Memory B cell (primary cell): Measurements from ENCODE around the gene ITPK1.

Experiments
- ATAC-seq: fragments of 150-1000 bp; cut with Tn5 transposase; 2 replicates; pipeline ENCODE4 v1.10.0; 2021; ENCODE audit warnings: low read depth, mild to moderate bottlenecking, moderate library complexity
- DNase-seq, 2 donors: peaks; one replicate each; pipeline ENCODE4 v3.0.0; 2022; ENCODE audit warnings: low spot score in 2 of 2
- H3K27ac Mint-ChIP-seq: one replicate; pipeline ENCODE4 v1.8.0; 2022; ENCODE audit warnings: mild to moderate bottlenecking, moderate library complexity, mixed read lengths
- H3K27me3 Mint-ChIP-seq: one replicate; pipeline ENCODE4 v1.8.0; 2022; ENCODE audit warnings: mixed read lengths
- H3K36me3 Mint-ChIP-seq: one replicate; pipeline ENCODE4 v1.8.0; 2022; ENCODE audit warnings: mild to moderate bottlenecking, mixed read lengths
- H3K4me1 Mint-ChIP-seq: one replicate; pipeline ENCODE4 v1.8.0; 2022; ENCODE audit warnings: mixed read lengths
- H3K4me3 Mint-ChIP-seq: one replicate; pipeline ENCODE4 v1.8.0; 2022; ENCODE audit warnings: mild to moderate bottlenecking, moderate library complexity, mixed read lengths
- H3K9me3 Mint-ChIP-seq: one replicate; pipeline ENCODE4 v1.8.0; 2022; ENCODE audit warnings: mixed read lengths

ITPK1 gene

DNA sequence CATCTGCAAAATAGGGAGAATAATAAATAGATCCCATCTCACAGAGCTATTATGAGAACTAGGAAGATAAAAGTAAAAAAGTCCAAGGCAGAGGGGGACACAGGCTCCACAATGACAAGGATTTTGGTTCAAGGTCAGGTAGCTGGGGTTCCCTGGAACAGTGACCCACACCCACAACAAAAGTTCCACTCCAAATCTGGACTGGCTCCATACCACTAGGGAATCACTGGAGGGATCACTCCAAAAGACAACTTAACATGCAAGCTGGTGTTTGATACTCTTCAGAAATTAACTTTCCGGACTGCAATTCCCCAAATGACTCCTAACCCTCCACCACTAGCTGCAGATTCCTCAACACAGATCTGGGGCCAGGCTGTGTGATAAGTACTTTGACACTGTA lies 54.9 kb downstream of the ITPK1 start:
- ATAC-seq (no peak), DNase-seq (no peak)
- Mint-ChIP-seq H3K27ac (peak overlapping the region; percentile 82), H3K4me1 (peaks cover 50% of the 10 kb centered on the region), H3K4me3 (no peak overlapping the region), H3K27me3 (no peaks in the 10 kb centered on the region), H3K9me3 (no peaks in the 10 kb centered on the region), H3K36me3 (peaks cover 2% of the 10 kb centered on the region)

DNA sequence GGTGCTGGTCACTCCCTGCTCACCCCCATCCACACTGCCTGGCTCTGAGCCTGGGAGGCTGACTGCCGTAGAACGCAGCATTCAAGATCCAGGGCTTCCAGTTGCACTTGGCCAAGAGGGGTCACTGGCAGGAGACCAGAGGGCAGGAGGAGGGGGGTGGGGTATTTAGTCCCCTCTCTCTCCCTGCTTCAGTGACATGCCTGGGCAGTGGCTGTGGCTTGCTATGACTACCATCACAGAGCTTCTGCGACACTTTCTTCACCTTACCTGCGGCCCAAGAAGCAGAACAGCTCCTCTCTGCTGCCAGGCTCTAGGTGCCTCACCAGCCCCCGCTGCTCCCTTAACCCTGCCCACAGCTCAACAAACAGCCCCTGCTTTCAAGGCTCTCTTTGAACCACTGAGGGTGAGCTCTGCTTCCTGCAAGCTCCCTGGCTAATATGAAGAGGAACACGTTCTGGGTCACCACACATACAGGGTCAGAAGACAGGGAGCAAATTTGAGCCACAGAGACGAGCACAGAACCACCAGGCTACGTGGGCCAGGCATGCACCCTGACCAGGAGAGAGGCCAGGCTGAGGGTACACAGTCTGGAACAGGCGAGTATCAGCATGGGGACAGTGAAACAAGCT lies 55.7 kb downstream of the ITPK1 start:
- H3K9me3 Mint-ChIP-seq = no peaks in the 10 kb centered on the region
- H3K36me3 Mint-ChIP-seq = peaks cover 4% of the 10 kb centered on the region
- ATAC-seq (peak; percentile 56), DNase-seq (no peak)
- H3K4me1 Mint-ChIP-seq = peaks cover 45% of the 10 kb centered on the region
- H3K27me3 Mint-ChIP-seq = no peaks in the 10 kb centered on the region
- peak overlapping the region; percentile 82 for H3K27ac Mint-ChIP-seq
- H3K4me3 Mint-ChIP-seq = peak overlapping the region; percentile 46

DNA sequence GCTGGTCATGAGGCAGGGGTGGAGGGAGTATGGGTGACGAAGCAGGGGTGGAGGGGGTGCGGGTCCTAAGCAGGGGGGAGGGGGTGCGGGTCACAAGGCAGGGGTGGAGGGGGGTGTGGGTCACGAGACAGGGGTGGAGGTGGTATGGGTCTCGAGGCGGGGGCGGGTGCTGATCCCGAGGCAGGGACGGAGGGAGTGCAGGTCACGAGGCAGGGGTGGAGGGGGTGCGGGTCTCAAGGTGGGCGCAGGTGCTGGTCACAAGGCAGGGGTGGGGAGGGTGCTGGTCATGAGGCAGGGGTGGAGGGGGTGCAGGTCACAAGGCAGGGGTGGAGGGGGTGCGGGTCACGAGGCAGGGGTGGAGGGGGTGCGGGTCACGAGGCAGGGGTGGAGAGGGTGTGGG lies 56.5 kb downstream of the ITPK1 start:
- no peak for DNase-seq
- Mint-ChIP-seq H3K9me3 (no peaks in the 10 kb centered on the region), H3K4me3 (no peak overlapping the region), H3K27ac (no peak overlapping the region), H3K27me3 (no peaks in the 10 kb centered on the region), H3K36me3 (peaks cover 6% of the 10 kb centered on the region), H3K4me1 (peaks cover 41% of the 10 kb centered on the region)
- ATAC-seq = no peak

DNA sequence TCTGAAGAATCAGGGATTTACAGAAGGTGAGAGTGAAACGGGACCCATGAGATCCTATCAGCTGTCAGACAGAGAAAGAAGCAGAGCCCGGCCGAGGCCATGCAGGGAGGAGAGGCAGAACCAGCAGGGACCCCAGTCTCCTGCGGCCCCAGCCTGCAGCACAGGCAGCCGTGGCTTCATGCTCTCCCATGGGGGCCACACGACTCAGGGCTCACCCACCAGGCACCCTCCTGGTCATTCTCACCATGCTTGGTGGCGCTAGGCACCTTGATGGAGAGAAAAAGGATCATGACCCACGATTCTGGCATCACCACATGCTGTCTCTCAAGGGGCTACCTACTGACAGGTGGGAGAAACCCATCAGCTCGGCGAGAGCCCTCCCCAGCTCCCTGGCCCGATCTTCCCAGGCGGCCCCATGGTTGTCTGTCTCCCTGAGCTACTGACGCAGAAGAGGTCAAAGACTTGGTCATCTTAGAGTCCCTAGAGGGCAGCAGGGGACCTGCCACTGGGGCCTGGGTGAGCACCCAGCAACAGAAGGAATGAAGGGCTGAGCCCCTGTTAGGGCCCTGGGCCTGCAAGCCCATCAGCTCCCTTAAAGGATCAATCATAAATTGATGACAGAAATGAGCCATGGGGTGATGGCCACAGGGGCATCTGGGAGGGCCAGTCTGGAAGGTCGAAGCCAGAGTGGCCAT lies 58.0 kb downstream of the ITPK1 start:
- Mint-ChIP-seq H3K9me3 (no peaks in the 10 kb centered on the region), H3K4me1 (peaks cover 41% of the 10 kb centered on the region), H3K27me3 (no peaks in the 10 kb centered on the region), H3K27ac (peak overlapping the region; percentile 76), H3K36me3 (peaks cover 6% of the 10 kb centered on the region), H3K4me3 (no peak overlapping the region)
- DNase-seq (no peak), ATAC-seq (no peak)

DNA sequence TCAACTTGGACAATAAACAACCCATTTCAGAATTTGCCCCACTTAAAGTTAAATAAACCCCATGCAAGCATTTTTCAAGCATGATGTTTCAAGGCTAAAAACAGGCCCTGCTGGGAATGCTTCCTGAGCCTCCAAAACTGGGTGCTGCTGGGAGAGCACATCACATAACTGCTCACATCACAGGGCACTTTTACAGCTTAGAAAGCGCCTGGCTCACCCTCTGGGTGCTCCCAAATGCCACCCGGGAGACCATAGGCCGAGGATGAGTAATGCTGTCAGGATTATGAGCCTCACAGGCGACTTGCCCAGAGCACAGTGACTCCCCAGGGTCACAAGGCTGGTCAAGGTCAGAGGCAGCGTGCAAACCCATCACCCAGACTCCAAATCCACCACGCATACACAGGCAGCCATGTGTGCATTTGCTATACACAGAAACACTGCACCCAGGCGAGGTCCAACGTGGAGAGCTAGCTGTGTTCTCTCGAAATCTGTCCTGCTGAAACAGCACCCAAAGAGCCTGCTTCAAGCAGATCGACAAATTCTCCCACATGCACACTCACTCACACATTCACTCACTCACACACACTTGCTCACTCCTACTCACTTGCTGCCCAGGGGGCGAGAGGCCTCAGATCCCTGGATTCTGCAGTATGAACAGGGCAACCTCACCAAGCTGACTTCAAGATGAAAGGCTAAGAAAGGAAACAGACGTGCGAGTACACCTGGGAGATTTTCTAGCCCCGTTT lies 58.7 kb downstream of the ITPK1 start:
- no peak for ATAC-seq
- Mint-ChIP-seq H3K4me3 (no peak overlapping the region), H3K9me3 (no peaks in the 10 kb centered on the region), H3K27me3 (no peaks in the 10 kb centered on the region), H3K4me1 (peaks cover 39% of the 10 kb centered on the region), H3K27ac (peak overlapping the region; percentile 76), H3K36me3 (peaks cover 6% of the 10 kb centered on the region)
- no peak for DNase-seq

DNA sequence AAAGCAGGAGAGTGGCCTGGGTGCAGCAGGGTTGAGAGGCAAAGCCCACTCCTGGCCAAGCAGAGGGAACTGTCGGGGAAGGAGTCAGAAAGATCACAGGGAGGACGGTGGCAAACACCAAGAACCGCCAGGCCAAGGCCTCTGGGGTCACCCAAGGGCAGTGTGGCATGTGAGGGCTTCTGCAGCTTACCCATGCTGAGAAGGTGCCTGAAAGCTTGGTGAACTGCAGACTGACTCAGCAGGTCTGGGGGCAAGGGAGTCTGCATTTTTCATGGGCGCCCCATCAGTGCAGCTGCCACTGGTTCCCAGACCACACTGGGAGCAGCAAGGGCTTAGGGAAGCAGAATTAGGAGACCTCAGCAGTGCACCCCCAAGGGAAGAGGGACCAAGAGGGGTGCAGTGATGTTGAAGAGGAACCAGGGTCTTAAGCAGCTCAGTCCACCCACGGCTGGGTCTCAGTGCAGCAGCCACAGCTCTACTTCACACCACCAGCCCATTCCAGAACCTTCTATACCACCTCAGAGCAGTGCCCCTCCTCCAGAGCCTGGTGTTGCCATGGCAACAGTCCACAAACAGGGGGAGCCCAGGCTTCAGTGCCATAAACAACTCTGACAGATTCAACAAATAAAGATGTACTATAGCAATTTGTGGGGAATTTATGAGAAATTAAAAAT lies 59.4 kb downstream of the ITPK1 start:
- no peaks in the 10 kb centered on the region for H3K27me3 Mint-ChIP-seq
- peak overlapping the region; percentile 74 for H3K27ac Mint-ChIP-seq
- no peaks in the 10 kb centered on the region for H3K9me3 Mint-ChIP-seq
- ATAC-seq = peak; percentile 20
- no peak for DNase-seq
- peaks cover 35% of the 10 kb centered on the region for H3K4me1 Mint-ChIP-seq
- peaks cover 6% of the 10 kb centered on the region for H3K36me3 Mint-ChIP-seq
- no peak overlapping the region for H3K4me3 Mint-ChIP-seq

DNA sequence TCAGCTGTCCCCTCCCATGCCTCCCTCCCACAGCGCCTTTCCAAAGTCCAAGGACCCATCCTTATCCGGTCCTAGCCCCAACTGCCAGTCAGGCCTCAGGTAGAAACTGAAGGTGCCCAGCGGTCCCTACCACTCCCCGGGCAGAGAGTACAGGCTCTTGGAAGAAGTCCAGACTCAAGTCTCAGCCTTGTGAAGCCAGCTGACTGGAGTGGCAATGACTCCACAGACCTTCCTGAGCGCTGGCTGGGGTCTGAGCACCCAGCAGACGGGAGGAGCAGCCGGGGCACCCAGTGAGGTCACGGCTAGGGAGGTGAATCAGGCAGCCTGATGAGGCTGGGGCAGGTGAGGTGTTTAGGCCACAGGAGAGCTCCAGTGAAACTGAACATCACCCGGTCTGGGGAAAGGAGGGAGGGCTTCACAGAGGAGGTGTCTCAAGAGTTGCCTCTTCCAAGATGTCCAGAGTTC lies 60.0 kb downstream of the ITPK1 start:
- ATAC-seq (no peak), DNase-seq (no peak)
- Mint-ChIP-seq H3K27me3 (no peaks in the 10 kb centered on the region), H3K9me3 (no peaks in the 10 kb centered on the region), H3K27ac (peak overlapping the region; percentile 74), H3K4me1 (peaks cover 29% of the 10 kb centered on the region), H3K4me3 (no peak overlapping the region), H3K36me3 (peaks cover 6% of the 10 kb centered on the region)

DNA sequence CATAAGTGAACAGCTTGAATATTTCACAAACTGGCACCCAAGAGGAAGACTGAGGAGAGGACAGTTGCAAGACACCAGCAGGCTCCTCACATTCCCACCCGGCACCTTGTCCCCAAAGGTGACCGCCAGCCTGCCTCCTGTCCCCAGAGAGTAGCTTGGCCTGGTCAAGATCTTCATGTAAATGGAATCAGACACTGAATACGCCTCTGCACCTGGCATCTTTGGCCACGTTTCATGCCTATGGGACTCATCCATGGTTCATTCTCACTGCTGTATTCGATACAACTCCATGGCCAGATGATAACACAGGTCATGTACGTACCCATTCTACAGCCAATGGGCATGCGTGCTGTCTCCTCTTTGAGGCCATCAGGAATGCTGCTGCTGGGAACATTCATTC lies 60.8 kb downstream of the ITPK1 start:
- Mint-ChIP-seq H3K27me3 (no peaks in the 10 kb centered on the region), H3K36me3 (peaks cover 6% of the 10 kb centered on the region), H3K9me3 (no peaks in the 10 kb centered on the region), H3K4me1 (peaks cover 20% of the 10 kb centered on the region), H3K4me3 (no peak overlapping the region), H3K27ac (peak overlapping the region; percentile 74)
- ATAC-seq (no peak), DNase-seq (no peak)

DNA sequence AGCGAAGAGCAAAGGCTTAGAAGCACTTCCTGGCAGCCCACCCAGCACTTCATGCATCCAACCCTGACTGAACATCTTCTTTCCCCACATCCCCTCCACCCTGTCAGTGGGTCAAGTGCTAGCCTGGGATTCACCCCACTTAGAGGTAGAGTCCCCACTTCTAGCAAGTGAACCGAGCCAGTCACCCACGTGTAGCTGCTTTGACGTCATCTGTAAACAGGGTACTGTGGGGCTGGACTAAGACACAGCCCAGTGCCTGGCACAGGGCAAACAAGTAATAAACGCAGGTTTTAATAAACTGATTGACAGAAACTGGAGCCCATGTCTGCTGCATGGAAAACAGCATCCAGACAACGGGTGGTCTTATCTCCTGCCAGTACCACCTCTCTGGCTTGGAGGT lies 61.7 kb downstream of the ITPK1 start:
- H3K27ac Mint-ChIP-seq = peak overlapping the region; percentile 60
- peak; percentile 98 for ATAC-seq

DNA sequence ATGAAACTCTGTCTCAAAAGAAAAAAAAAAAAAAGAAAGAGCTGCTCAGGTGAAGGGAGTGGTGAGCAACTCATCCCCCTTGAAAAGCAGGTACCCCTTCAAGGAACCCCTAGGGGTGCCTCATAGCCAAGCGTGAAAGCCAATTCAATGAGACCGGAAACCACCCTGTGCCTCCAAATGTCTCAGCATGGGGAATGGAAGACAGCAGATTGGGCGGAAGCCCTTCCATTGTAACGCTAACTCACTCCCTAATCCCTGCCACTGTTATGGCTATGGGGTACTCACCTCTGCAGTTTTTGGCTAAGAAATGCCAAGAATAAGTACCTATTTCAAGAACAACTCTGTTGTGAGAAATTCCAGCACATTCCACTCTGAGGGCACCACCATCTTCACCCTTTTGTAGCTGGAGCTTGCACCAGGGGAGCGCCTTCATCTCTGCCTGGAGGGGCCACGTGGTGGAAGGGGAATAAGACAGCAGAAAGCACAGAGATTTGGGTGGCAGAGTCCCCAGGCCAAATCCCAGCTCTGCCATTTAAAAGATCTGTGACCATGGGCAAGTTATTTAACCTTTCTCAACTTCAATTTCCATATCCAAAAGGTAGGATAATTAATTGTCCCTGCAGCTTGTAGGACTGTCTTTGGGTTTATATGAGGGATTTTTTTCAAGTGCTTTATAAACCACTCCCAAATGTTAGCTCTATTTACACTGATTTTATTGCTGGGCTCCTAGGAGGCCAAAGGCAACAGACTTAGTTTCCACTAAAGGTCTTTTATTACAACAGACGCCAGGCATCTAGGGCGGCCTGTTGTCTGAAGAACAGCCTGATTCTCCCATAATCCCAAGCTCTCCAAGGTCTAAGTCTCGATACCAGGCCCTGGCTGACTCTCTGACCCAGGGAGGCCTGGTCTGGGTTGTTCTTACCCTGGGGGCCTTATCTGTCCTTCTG lies 63.9 kb downstream of the ITPK1 start:
- Mint-ChIP-seq H3K4me1 (peaks cover 23% of the 10 kb centered on the region), H3K9me3 (no peaks in the 10 kb centered on the region), H3K36me3 (peaks cover 11% of the 10 kb centered on the region)

More for the DNA sequence above, 61.7 kb downstream of the ITPK1 start:
- H3K4me3 Mint-ChIP-seq = no peak overlapping the region
- H3K27me3 Mint-ChIP-seq = no peaks in the 10 kb centered on the region
- peaks cover 11% of the 10 kb centered on the region for H3K36me3 Mint-ChIP-seq
- no peak for DNase-seq
- peaks cover 26% of the 10 kb centered on the region for H3K4me1 Mint-ChIP-seq
- no peaks in the 10 kb centered on the region for H3K9me3 Mint-ChIP-seq

DNA sequence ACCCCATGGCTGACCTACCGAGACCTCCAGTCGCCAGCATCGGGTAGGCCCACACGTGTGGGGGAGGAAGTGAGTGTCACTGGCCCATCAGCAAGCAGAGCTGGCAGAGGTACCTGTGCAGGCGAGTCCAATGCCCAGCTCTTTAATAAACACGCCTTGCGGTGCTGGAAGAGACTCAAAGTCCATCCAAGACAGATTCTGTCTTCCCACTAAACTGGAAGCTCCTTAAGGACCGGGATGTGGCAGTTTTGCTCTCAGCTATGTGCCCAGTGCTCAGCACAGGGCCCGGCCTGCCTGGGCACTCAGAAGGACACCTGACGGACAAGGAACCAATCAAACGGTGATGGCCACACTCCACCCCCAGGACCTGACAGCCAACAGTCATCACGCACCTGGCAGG lies 65.0 kb downstream of the ITPK1 start:
- no peak overlapping the region for H3K4me3 Mint-ChIP-seq
- DNase-seq = no peak
- H3K36me3 Mint-ChIP-seq = peaks cover 8% of the 10 kb centered on the region
- no peaks in the 10 kb centered on the region for H3K27me3 Mint-ChIP-seq
- H3K9me3 Mint-ChIP-seq = no peaks in the 10 kb centered on the region
- ATAC-seq = no peak
- no peak overlapping the region for H3K27ac Mint-ChIP-seq
- peaks cover 26% of the 10 kb centered on the region for H3K4me1 Mint-ChIP-seq

More for the DNA sequence above, 63.9 kb downstream of the ITPK1 start:
- no peaks in the 10 kb centered on the region for H3K27me3 Mint-ChIP-seq
- DNase-seq (no peak), ATAC-seq (no peak)
- no peak overlapping the region for H3K4me3 Mint-ChIP-seq
- no peak overlapping the region for H3K27ac Mint-ChIP-seq

DNA sequence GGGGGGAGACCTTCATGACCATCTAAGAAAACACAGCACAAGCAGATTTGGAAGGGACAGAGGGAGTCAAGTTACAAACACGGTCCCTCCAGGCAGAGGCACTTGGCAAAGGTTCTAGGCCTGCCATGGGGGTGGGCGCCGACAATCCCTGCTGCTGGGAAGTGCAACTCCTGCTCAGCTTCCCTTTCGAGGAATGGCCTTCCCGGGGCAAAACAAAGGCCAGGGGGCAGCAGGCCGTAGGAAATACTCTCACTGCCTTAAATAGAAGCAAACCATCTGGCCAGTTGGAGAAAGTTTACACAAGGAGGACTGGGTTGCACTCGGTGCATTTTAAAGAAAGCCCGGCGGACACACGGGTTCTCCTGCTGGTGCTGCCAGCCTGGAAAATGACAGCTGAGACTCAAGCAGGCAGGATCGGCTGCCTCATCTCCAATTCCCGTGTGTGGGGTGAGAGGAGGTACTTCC lies 65.8 kb downstream of the ITPK1 start:
- Mint-ChIP-seq H3K4me1 (peaks cover 30% of the 10 kb centered on the region), H3K9me3 (no peaks in the 10 kb centered on the region), H3K36me3 (peaks cover 5% of the 10 kb centered on the region), H3K27me3 (no peaks in the 10 kb centered on the region), H3K27ac (peak overlapping the region; percentile 76), H3K4me3 (no peak overlapping the region)
- ATAC-seq (no peak), DNase-seq (no peak)

DNA sequence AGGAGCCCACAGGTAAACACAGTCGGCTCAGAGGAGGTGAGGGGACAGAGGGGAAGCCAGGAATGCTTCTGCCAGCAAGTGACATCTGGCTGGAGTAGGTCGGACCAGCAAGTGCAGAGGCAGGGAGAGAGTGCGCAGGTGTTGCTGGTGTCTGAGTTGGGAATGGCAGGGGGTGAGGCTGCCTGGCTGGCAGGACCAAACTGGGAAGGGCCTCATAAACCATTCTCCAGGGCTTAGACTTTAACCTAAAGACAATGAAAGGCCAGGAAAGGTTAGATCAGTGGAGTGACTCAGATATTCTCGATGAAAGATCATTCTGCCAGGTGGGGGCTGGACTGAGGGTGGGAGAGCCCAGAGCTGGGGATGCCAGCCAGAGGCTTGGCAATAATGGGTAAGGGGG lies 66.4 kb downstream of the ITPK1 start:
- H3K9me3 Mint-ChIP-seq = no peaks in the 10 kb centered on the region
- peaks cover 5% of the 10 kb centered on the region for H3K36me3 Mint-ChIP-seq
- ATAC-seq (no peak), DNase-seq (no peak)
- no peak overlapping the region for H3K4me3 Mint-ChIP-seq
- peaks cover 34% of the 10 kb centered on the region for H3K4me1 Mint-ChIP-seq
- peak overlapping the region; percentile 76 for H3K27ac Mint-ChIP-seq
- H3K27me3 Mint-ChIP-seq = no peaks in the 10 kb centered on the region
